RPMI8226 (cell line): ENCODE results near the gene DNAJB5.
"Not testable (repeated sequence)": the region's sequence is repeated elsewhere in the genome, so short reads cannot be mapped to it uniquely, and the experiment has no call there.

Experiments
- DNase-seq: peaks from one replicate; pipeline ENCODE4 v3.0.0-alpha.2; 2015

The DNAJB5 gene

DNA sequence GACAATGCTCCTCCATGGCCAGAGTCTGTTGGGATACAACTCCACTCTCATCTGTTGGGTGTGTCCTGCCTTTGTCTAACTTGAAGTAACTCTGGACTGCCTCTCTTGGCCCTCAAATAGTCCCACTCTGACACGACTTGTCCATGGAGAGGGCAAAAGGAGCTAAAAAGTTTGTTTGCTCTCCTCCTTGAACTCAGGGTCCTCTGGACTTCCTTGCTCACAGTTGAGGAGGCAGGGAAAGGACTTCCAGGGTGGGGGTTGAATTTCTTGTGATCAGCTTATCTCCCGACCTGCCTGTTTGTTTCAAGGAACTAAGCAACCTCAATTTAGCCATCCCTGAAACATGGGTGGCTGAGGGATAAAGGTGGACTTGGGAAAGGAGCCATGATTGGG lies 11.7 kb downstream of the DNAJB5 start:
- DNase-seq: no peak

DNA sequence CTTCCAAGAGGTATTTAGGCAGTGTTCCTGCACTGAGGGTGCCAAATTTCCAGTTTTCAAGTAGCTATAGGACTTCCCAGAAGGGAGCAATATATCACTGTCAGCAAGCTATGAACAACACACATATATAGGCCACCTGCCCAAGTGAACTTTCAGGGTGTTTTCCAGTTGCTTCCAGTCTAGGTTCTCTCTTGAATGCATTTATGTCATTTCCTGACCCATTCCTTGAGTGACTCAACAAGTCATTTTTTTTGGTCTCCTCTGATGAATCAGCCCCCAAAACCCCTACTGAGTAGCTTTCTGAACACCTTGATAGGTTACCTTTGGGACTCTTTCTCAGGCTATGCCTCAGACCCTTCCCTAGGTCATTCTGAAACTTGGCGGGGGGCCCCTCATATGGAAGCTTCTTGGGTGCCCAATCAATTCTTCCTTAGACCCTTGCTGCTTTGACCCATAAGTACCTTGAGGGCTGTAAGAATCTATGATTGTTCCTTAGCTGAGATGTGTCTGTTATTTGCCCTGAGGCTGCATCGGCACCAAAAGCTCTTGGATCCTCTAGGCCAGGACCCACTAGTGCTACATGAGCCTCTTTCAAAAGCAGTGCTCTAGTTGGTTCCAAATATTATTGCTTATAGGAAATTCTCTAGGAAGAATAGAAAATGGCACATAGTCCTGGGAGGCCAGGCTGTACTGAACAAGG lies 12.4 kb downstream of the DNAJB5 start:
- DNase-seq: no peak

DNA sequence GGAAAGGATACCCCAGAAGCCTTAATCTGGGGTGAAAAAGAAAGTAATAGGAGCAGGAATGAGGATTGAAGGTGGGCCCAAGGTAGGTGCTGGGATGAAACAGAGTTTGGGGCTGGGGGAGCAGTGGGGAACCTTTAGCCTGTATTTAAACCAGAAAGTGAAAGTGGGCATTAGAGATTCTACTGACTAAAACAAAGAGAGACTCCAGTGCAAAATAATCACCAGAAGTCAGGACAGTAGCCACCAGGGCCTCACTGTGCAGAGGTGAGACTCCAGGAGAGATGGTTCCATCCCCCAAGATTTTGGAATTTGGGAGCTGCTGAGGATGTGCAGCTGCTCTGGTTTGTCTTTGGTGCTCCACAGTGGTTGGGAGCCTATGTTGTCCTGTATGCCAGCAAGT lies 13.1 kb downstream of the DNAJB5 start:
- no peak for DNase-seq

DNA sequence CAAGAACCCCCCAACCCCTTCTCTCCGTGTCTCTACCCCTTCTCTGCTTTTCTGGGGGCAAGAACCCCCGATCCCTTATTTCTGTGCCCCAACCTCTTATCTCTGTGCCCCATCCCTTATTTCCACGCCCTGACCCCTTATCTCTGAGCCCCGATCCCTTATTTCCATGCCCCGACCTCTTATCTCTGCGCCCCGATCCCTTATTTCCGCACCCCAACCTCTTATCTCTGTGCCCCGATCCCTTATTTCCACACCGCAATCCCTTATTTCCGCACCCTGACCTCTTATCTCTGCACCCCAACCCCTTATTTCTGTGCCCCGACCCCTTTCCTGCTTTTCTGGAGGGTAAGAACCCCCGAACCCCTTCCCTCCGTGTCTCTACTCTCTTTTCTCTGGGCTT lies 14.8 kb downstream of the DNAJB5 start:
- not testable (repeated sequence) for DNase-seq

DNA sequence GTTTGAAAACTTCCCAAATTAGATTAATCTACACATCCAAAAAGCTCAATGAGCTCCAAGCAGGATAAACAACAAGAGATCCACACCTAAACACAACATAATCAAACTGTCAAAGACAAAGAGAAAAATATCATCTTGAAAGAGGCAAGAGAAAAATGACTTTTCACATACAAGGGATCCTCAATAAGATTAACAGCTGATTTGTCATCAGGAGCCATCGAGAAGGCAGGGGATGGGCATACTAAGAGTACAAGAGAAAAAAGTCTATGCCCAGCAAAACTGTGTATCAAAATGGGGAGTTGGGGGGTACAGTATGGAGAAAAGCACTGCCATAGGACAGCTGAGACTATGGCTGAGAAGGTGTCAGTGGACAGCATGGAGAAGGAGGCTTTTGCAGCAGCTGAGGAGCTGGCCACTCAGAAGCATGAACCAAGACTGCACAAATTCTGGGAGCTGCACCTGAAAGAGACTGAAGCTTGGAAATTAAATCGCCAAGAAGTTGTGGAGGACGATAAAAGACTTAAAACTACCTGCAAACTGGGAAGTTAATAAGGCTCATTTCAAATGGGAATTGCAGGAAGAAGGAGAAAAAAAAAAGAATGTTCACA lies 20.9 kb downstream of the DNAJB5 start:
- DNase-seq: no peak

DNA sequence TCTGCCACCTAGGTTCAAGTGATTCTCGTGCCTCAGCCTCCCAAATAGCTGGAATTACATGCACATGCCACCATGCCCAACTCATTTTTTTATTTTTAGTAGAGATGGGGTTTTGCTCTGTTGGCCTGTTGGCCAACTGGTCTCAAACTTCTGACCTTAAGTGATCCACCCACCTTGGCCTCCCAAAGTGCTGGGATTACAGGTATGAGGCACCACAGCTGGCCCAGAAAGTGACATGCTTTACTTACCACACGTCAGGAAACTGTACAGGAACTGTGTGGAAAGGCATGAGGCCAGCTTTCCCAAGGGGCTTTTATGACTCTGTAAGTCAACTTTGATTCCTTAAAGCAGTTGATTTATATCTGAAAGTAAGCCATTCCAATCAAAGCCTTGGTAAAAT lies 25.0 kb downstream of the DNAJB5 start:
- DNase-seq: no peak

DNA sequence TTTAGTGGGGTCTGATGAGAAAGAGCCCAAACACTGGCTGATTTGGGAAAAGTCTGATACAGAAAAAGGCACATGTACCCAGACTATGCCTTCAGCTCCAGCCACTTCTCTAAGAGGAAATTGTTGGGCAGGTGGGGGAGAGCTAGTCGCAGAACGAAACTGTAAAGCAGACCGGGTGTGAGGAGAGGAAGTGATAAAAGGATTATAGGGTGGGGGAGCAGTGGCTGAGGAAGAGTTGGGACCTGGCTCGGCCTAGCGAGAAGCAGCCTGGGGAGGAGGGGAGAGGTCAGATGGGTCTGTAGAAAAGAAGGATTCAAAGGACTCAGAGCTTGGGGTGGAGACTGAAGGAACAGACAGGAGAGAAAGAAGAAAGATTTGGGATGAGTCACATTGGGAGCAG lies 33.9 kb downstream of the DNAJB5 start:
- DNase-seq: not testable (repeated sequence)

DNA sequence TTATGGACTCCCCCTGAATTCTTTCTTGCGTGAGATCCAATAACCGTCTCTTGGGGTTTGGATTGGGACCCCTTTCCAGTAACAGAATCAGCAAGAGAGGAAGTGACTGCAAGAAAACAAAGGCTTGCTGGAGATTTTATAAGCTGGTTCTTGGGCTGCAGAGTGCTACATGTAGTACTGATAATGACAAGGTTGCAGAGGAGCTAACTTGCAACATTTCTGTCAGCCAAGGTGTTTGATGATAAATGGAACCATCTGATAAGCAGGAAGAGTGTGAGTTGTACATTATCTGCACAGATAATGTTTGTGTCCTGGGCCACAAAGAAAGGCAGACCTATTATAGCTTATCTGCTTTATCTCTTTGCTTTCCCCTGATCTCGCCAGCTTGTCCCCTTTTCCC lies 37.1 kb downstream of the DNAJB5 start:
- DNase-seq: no peak

DNA sequence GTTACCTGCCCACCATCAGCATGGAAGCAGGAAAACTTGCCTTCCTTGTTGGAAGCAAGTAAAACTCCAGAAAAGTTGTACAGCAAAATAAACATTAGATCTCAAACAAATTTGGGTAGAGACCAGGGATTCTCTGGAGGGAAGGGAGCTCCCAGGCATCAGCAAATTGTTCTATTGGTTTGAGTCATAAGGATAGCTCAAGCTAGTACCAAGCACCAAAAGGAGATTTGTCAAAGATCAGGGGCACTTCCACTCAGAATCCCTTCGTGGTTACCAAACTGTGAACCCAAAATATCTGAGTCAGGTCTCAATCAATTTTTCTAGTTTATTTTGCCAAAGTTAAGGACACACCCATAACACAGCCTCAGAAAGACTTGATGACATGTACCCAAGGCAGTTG lies 37.8 kb downstream of the DNAJB5 start:
- no peak for DNase-seq

DNA sequence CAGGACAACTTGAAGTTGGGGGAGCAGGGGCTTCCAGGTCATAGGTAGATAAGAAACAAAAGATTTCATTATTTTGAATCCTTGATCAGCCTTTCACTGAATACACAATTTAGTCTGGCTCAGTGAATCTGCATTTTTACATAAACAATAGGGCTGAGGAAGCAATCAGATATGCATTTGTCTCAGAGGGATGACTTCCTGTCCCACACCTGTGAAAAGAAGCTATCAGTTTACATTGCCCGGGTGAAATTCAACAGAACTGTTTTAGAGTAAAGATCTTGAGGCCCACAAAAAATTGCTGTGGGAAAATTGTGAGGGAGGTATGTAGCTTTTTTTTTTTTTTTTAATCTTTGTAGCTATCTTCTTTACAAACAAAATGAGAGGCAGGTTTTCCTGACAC lies 38.3 kb downstream of the DNAJB5 start:
- DNase-seq: no peak

DNA sequence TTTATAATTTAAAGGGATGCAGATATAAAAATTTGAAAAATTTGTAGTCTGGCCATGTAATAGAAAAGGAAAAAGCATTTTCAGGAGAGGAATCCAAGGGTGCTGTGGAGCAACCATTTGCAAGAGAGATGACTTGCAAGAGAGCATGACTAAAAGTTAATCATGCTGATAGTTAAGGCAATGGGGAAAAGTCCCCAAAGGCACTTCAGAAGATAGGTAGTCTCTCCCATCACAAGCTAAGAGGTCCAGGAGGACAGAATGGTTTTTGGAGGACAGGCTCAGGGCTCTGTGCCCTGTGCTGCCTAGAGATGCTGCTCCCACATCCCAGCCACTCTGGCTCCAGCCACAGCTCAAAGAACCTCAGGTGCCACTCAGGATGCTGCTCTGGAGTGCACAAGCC lies 38.8 kb downstream of the DNAJB5 start:
- DNase-seq: no peak

DNA sequence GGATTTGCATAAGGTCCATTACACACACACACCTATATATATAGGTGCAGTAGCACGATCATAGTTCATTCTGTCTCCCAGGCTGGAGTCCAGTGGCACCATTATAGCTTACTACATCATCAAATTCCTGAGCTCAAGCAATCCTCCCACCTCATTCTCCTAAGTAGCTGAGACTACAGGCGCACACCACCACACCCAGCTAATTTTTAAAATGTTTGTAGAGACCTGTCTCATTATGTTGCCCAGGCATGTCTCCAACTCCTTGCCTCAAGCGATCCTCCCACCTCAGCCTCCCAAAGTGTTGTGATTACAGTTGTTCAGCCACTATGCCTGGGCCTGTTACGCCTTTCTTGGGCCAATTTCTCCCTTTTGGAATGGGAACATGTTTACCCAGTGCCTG lies 39.7 kb downstream of the DNAJB5 start:
- no peak for DNase-seq

DNA sequence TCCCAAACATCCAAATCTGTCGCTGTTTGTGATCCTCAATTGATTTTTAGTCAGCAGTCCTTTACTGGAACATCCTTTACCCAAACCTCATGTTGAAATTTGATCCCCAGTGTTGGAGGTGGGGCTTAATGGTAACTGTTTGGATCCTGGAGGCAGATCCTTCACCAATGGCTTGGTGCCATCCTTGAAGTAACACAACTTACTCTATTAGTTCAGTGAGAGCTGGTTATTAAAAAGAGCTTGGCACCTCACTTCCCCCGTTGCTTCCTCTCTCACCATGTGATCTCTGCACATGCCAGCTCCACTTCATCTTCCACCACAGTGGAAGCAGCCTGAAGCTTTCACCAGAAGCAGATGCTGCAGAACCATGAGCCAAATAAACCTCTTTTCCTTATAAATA lies 40.3 kb downstream of the DNAJB5 start:
- no peak for DNase-seq

DNA sequence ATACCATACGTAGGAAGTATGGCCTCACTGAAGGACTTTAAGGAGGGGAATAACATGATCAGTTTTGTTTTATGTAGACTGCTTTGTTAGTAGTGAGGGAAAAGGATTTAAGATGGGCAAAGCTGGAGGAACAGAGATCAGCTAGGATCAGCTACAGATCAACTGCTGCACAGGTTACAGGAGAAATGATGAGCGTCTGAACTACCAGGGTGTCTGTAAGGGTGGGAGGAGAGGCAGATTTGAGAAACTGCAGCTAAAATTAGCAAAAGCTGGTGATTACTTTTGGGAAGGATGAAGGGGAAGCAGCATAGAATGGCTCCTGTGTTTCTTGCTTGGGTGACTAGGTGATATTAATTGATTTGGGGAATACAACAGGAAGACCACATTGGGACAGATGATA lies 43.6 kb downstream of the DNAJB5 start:
- DNase-seq: no peak

DNA sequence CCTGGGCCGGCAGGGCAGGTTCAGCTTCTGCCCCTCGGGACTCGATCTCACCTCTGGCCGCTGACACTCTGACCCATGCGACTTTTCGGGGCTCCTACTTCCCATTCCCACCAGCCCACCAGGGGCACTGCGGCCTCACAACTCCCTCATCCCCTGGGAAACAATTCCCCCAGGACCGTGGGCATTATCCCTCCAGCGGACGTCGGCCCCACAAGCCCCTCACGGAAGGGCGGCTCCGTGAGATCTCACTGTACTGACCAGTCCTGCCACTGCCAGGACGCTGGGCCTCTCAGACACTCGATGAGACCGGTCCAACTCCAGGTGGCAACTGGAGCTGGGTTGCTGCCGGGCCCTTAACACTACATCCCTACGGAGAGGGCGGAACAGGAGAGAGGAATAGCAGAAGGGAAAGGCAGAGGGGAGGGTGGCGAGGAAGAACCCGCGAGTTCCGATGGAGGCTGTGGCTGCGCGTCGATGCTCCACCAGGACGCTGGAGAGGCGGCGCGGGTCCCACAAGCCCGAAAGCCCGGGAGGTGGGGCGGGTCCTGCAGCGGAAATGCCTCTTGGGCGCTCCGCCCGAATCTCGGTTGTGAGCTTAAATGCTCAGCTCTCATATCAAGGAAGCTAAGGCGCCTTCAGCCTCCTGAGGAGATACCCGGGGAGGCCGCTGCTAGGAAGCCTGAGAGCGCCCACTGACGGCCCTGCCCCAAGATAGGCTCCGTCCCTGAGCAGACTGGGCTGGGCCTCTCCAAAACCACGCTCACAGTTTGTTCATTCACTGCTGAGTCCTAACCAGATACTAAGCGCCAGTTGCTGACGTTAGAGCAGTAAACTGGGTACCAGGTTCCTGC lies 46.5 kb downstream of the DNAJB5 start:
- no peak for DNase-seq

DNA sequence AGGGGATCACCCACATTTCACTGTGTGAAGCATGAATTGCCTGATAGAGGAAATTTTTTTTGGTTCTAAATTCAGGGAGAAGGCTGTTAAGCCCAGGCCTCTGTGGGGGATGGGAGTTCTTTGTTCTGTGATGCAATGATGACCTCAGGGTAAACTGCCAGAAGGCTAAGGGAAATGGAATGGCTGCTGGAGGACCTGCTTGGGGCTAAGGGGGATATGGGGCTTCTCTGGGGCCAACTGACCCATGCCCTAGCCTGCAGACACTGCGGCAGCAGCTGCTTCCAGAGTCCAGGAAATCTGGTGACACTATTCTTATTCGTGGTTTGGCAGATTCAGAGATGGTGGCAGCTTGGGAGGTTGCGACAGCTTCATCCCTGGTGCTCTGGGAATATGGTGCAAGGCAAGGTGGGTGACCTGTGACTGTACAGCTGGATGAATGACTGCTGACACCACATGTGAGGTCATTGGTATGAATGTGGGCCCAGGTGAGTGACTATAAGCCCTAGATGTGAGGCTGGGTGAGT lies 52.6 kb downstream of the DNAJB5 start:
- no peak for DNase-seq

DNA sequence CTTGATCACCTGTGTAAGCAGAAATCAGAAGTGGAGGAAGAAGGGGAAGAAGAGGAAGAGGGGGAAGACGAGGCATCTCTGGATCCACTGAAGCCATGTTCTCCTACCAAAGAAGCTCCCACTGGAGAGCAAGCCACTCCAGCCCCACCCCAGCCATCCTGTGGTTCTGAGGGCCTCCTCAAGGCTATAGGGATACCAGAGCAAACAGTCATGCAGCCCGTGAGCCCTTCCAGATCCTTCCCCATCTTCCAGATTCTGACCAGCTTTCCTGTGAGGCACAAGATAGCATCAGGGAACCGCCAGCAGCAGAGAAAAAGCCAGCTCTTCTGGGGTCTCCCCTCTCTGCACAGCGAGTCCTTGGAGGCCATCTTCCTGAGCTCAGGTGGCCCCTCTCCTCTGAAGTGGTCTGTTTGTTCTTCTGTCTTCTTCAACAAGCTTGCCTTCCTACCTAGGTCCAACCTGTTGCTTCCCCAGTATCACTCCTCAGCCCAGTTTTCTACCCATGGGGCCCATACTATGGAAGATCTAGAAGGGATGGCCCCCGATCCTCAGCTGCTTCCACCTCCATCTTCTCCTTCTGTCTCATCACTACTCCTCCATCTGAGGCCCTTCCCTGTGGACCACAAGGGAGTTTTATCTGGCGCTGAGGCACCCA lies 53.5 kb downstream of the DNAJB5 start:
- DNase-seq: no peak

DNA sequence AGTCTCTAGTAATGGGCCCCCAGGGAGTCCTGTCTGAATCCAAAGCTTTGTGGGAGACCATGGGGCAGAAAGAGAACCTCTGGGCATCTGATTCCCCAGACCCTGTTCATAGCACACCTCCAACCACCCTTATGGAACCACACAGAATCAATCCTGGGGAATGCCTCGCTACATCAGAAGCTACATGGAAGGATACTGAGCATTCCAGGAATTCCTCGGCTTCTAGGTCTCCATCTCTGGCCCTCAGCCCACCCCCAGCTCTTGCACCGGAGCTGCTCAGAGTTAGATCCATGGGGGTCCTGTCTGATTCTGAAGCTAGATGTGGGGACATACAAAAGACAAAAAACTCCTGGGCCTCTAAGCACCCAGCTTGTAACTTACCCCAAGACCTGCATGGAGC lies 54.5 kb downstream of the DNAJB5 start:
- DNase-seq: no peak
